ENCODE results near the gene TIAM1.

DNA sequence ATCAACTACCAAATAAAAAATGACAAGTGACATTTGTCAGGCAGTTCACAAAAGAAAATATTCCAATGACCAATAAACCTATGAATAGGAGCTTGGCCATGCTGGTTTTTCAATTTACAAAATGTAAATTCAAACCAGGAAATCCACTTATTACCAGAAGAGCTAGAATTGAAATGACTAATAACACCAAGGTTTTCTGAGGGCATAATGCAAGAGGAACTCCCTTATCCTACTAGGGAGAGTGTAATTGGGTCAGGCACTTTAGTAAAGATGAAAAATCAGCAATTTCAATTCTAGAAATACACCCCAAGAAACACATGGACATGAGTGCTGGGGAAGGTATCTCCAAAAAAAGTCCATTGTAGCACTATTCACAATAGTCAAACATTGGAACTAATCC is 16.7 kb upstream of the TIAM1 start:
- no peak for TF ChIP-seq CTCF (conservative IDR thresholded peaks at IDR 0.05; ENCODE audit: low read length)
- no peak for TF ChIP-seq EZH2phosphoT487 (IDR thresholded peaks at IDR 0.05; ENCODE audit: borderline replicate concordance, low read depth, low read length)
